OCI-LY1 (cell line): ENCODE data around the gene METTL3.

Source experiments
- H2AFZ ChIP-seq: fragments of 200-600 bp; sonication (generic), shearing (Covaris generic); 2 replicates; pipeline ENCODE4 v1.6.0; 2014; ENCODE audit warnings: antibody characterized with exemption, mild to moderate bottlenecking, low read length
- H3F3A ChIP-seq: fragments of 200-600 bp; sonication (generic), shearing (Covaris generic); 2 replicates; pipeline ENCODE4 v1.6.0; 2014; ENCODE audit warnings: mild to moderate bottlenecking, antibody characterized with exemption, low read length, moderate library complexity; ENCODE audit not compliant: insufficient read depth
- H3K27ac ChIP-seq: fragments of 200-600 bp; sonication (generic); 2 replicates; pipeline ENCODE4 v1.5.1; 2014; ENCODE audit warnings: low read length, mixed run types, mild to moderate bottlenecking, low read depth; ENCODE audit not compliant: poor library complexity, severe bottlenecking
- H3K27me3 ChIP-seq: fragments of 200-600 bp; sonication (generic); 2 replicates; pipeline ENCODE4 v1.6.0; 2014; ENCODE audit warnings: antibody characterized with exemption, mild to moderate bottlenecking, low read length, moderate library complexity; ENCODE audit not compliant: insufficient read depth
- H3K36me3 ChIP-seq: fragments of 200-600 bp; sonication (generic); 2 replicates; pipeline ENCODE4 v1.6.1; 2014; ENCODE audit warnings: mild to moderate bottlenecking, antibody characterized with exemption, low read length, moderate library complexity, mixed read lengths; ENCODE audit not compliant: insufficient read depth
- H3K4me1 ChIP-seq: fragments of 200-600 bp; sonication (generic); 2 replicates; pipeline ENCODE4 v1.5.1; 2014; ENCODE audit warnings: mild to moderate bottlenecking, low read length, moderate library complexity; ENCODE audit not compliant: insufficient read depth, severe bottlenecking
- H3K4me2 ChIP-seq: fragments of 200-600 bp; sonication (generic), shearing (Covaris generic); 2 replicates; pipeline ENCODE4 v1.6.1; 2014; ENCODE audit warnings: low read length
- H3K4me3 ChIP-seq: fragments of 200-600 bp; sonication (generic); 2 replicates; pipeline ENCODE4 v1.5.1; 2014; ENCODE audit warnings: low read length, low read depth, mild to moderate bottlenecking, mixed read lengths; ENCODE audit not compliant: poor library complexity, severe bottlenecking
- H3K79me2 ChIP-seq: fragments of 200-600 bp; shearing (Covaris generic); 2 replicates; pipeline ENCODE4 v1.6.1; 2016; ENCODE audit warnings: mixed run types, low read length, mixed read lengths; ENCODE audit not compliant: insufficient read depth
- H3K9ac ChIP-seq: fragments of 200-600 bp; sonication (generic), shearing (Covaris generic); 2 replicates; pipeline ENCODE4 v1.6.1; 2014; ENCODE audit warnings: mild to moderate bottlenecking, low read length, mixed read lengths
- H3K9me2 ChIP-seq: fragments of 200-600 bp; sonication (generic), shearing (Covaris generic); 2 replicates; pipeline ENCODE4 v1.6.1; 2014; ENCODE audit warnings: low read depth, mild to moderate bottlenecking, low read length, mixed read lengths
- H3K9me3 ChIP-seq: fragments of 200-600 bp; shearing (Covaris generic); 2 replicates; pipeline ENCODE4 v1.6.1; 2014; ENCODE audit warnings: low read length, mixed read lengths
- H4K20me1 ChIP-seq: fragments of 200-600 bp; sonication (generic), shearing (Covaris generic); 2 replicates; pipeline ENCODE4 v1.6.0; 2016; ENCODE audit warnings: mild to moderate bottlenecking, low read length; ENCODE audit not compliant: insufficient read depth
- CTCF ChIP-seq: fragments of 200-600 bp; sonication (generic), shearing (Covaris generic); IDR thresholded peaks from 2 replicates; pipeline ENCODE4 v1.5.1; 2017; ENCODE audit warnings: mild to moderate bottlenecking, antibody characterized with exemption, low read length, moderate library complexity, mixed read lengths
- EZH2 ChIP-seq: fragments of 200-600 bp; sonication (generic), shearing (Covaris generic); IDR thresholded peaks from 2 replicates; pipeline ENCODE4 v1.8.0; 2017; ENCODE audit warnings: borderline replicate concordance, mixed run types, mild to moderate bottlenecking, antibody characterized with exemption, low read length, moderate library complexity, mixed read lengths

Gene METTL3

GRCh38 chr14:21537090-21537424, 25.9 kb upstream of the METTL3 start:
- H2AFZ ChIP-seq = no peak overlapping the region
- H3K9me2 ChIP-seq = no peaks in the 10 kb centered on the region
- no peaks in the 10 kb centered on the region; the same call in 1 of the 2 replicates for H3K27me3 ChIP-seq
- H3K27ac ChIP-seq = no peak overlapping the region
- H3K9me3 ChIP-seq = no peaks in the 10 kb centered on the region
- no peaks in the 10 kb centered on the region for H3K36me3 ChIP-seq
- no peaks in the 10 kb centered on the region for H3K79me2 ChIP-seq
- no peaks in the 10 kb centered on the region for H4K20me1 ChIP-seq
- TF ChIP-seq EZH2 (no peak), CTCF (no peak)
- no peak overlapping the region for H3K9ac ChIP-seq
- H3F3A ChIP-seq = no peaks in the 10 kb centered on the region
- no peak overlapping the region for H3K4me2 ChIP-seq
- H3K4me1 ChIP-seq = no peaks in the 10 kb centered on the region
- H3K4me3 ChIP-seq = no peak overlapping the region

- no peak overlapping the region for H2AFZ ChIP-seq
- no peaks in the 10 kb centered on the region for H3K4me1 ChIP-seq
- H4K20me1 ChIP-seq = no peaks in the 10 kb centered on the region
- no peak for TF ChIP-seq EZH2
- TF ChIP-seq CTCF = no peak
- H3K9ac ChIP-seq = no peak overlapping the region
- no peaks in the 10 kb centered on the region for H3K9me2 ChIP-seq
- no peaks in the 10 kb centered on the region; the same call in 1 of the 2 replicates for H3K27me3 ChIP-seq
- H3K4me2 ChIP-seq = no peak overlapping the region
- H3F3A ChIP-seq = no peaks in the 10 kb centered on the region
- no peaks in the 10 kb centered on the region for H3K36me3 ChIP-seq
- no peak overlapping the region for H3K27ac ChIP-seq
- no peaks in the 10 kb centered on the region for H3K79me2 ChIP-seq
- H3K9me3 ChIP-seq = no peaks in the 10 kb centered on the region
- H3K4me3 ChIP-seq = no peak overlapping the region
Measured at GRCh38 chr14:21536418-21537089, 25.4 kb upstream of the METTL3 start.

GRCh38 chr14:21535545-21536417, 24.6 kb upstream of the METTL3 start:
- H3K4me3 ChIP-seq = no peak overlapping the region
- H3K27me3 ChIP-seq = no peaks in the 10 kb centered on the region; the same call in 1 of the 2 replicates
- TF ChIP-seq EZH2 (no peak), CTCF (no peak)
- H3K36me3 ChIP-seq = no peaks in the 10 kb centered on the region
- H3K9ac ChIP-seq = no peak overlapping the region
- no peaks in the 10 kb centered on the region for H4K20me1 ChIP-seq
- H3K9me3 ChIP-seq = no peaks in the 10 kb centered on the region
- no peaks in the 10 kb centered on the region for H3K9me2 ChIP-seq
- no peak overlapping the region for H2AFZ ChIP-seq
- no peaks in the 10 kb centered on the region for H3K4me1 ChIP-seq
- H3K79me2 ChIP-seq = no peaks in the 10 kb centered on the region
- H3K27ac ChIP-seq = no peak overlapping the region
- no peak overlapping the region for H3K4me2 ChIP-seq
- H3F3A ChIP-seq = no peaks in the 10 kb centered on the region
